H1 (cell line): ENCODE measurements around the gene SMG5. TPM values are rescaled to one million over a fixed set of nuclear protein-coding genes. Genes with fewer than 3 reads are reported as not detected.

Experiments used
- EGR1 ChIP-seq: IDR thresholded peaks from 2 replicates; pipeline ENCODE4 v1.6.1; 2011; ENCODE audit warnings: low read depth, low read length, borderline replicate concordance
- JUN ChIP-seq: IDR thresholded peaks from 2 replicates; pipeline ENCODE4 v1.6.1; 2011; ENCODE audit warnings: low read depth, mild to moderate bottlenecking, improper control_type of control experiment, low read length
- KDM4A ChIP-seq: IDR thresholded peaks from one replicate; pipeline ENCODE4 v1.7.1; 2012; ENCODE audit warnings: low read depth, mild to moderate bottlenecking, moderate library complexity, low read length, inconsistent platforms; ENCODE audit not compliant: severe bottlenecking
- MAFK ChIP-seq: IDR thresholded peaks from 2 replicates; pipeline ENCODE4 v1.6.1; 2012; ENCODE audit warnings: low read depth, mild to moderate bottlenecking, improper control_type of control experiment, low read length
- NRF1 ChIP-seq: IDR thresholded peaks from 2 replicates; pipeline ENCODE4 v1.6.1; 2011; ENCODE audit warnings: mild to moderate bottlenecking, low read depth, low read length, improper control_type of control experiment
- RBBP5 ChIP-seq: IDR thresholded peaks from 2 replicates; pipeline ENCODE4 v1.7.1; 2012; ENCODE audit warnings: low read depth, mild to moderate bottlenecking, inconsistent platforms, low read length, moderate library complexity, borderline replicate concordance
- RFX5 ChIP-seq: IDR thresholded peaks from 2 replicates; pipeline ENCODE4 v1.6.1; 2011; ENCODE audit warnings: low read depth, low read length, improper control_type of control experiment, borderline replicate concordance
- YY1 ChIP-seq: IDR thresholded peaks from 2 replicates; pipeline ENCODE4 v1.6.1; 2011; ENCODE audit warnings: low read depth, mild to moderate bottlenecking, low read length
- polyA plus RNA-seq, 7 experiments: library from polyadenylated mRNA; depleted of rRNA in 3 of 7; stranded (reverse) in 5 of 7; unstranded in 2 of 7; fragments of >200 nt in 5 of 7; fragments of 200-250 nt in 2 of 7; gene quantifications; 1 replicate in 5 of 7; 2 replicates in 1 of 7; 4 replicates in 1 of 7; pipeline versions ENCODE4 v1.2.1 to v1.2.3, GENCODE V29; 2011 to 2013; ENCODE audit warnings: missing spikeins in 2 of 7, mixed read lengths in 2 of 7
- total RNA-seq: library from RNA; stranded (reverse); fragmentation: NEBNext Ultra II Directional; extraction: Animal tissue kit (Norgen Biotek cat#: 25700); gene quantifications from 2 replicates; pipeline ENCODE4 v1.2.1, GENCODE V29; 2021
- TF ChIP-seq, protein P1 (sequence below): fragments of 300-600 bp; sonication (generic); IDR thresholded peaks from 2 replicates; pipeline ENCODE4 v1.7.1; 2012; ENCODE audit warnings: low read length, moderate library complexity, mild to moderate bottlenecking, inconsistent platforms; ENCODE audit not compliant: insufficient replicate concordance
- TF ChIP-seq, protein P2 (sequence below): IDR thresholded peaks from 2 replicates; pipeline ENCODE4 v1.6.1; 2012; ENCODE audit warnings: inconsistent platforms
- TF ChIP-seq, protein P3 (sequence below): IDR thresholded peaks from 2 replicates; pipeline ENCODE4 v1.6.1; 2012; ENCODE audit warnings: inconsistent platforms

Gene SMG5
- total and polyA plus RNA-seq, 2 of the 8 experiments (the other 6 are each of a cell fraction or from before 2014, with no cell fraction given), result 32.7 to 98.0 TPM

DNA sequence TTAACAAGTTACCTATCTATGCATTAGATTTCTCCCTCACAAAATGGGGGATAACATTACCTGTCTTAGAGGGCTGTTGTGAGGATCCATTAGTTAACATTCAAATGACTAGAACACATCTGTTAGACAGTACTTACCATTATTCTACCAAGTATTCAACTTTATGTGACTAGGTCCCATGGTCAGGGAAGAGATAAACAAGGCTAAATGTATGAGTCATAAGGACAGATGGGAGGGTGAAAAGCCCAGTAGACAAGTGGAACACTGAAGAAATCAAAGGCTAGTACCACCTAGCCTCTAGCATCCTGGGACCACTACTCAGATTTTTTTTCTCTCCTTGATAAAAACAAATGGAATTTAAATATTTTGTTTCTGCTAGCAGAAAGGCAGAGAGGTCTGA is 25.5 kb upstream of the SMG5 start (continued):
- TF ChIP-seq, protein P1, sequence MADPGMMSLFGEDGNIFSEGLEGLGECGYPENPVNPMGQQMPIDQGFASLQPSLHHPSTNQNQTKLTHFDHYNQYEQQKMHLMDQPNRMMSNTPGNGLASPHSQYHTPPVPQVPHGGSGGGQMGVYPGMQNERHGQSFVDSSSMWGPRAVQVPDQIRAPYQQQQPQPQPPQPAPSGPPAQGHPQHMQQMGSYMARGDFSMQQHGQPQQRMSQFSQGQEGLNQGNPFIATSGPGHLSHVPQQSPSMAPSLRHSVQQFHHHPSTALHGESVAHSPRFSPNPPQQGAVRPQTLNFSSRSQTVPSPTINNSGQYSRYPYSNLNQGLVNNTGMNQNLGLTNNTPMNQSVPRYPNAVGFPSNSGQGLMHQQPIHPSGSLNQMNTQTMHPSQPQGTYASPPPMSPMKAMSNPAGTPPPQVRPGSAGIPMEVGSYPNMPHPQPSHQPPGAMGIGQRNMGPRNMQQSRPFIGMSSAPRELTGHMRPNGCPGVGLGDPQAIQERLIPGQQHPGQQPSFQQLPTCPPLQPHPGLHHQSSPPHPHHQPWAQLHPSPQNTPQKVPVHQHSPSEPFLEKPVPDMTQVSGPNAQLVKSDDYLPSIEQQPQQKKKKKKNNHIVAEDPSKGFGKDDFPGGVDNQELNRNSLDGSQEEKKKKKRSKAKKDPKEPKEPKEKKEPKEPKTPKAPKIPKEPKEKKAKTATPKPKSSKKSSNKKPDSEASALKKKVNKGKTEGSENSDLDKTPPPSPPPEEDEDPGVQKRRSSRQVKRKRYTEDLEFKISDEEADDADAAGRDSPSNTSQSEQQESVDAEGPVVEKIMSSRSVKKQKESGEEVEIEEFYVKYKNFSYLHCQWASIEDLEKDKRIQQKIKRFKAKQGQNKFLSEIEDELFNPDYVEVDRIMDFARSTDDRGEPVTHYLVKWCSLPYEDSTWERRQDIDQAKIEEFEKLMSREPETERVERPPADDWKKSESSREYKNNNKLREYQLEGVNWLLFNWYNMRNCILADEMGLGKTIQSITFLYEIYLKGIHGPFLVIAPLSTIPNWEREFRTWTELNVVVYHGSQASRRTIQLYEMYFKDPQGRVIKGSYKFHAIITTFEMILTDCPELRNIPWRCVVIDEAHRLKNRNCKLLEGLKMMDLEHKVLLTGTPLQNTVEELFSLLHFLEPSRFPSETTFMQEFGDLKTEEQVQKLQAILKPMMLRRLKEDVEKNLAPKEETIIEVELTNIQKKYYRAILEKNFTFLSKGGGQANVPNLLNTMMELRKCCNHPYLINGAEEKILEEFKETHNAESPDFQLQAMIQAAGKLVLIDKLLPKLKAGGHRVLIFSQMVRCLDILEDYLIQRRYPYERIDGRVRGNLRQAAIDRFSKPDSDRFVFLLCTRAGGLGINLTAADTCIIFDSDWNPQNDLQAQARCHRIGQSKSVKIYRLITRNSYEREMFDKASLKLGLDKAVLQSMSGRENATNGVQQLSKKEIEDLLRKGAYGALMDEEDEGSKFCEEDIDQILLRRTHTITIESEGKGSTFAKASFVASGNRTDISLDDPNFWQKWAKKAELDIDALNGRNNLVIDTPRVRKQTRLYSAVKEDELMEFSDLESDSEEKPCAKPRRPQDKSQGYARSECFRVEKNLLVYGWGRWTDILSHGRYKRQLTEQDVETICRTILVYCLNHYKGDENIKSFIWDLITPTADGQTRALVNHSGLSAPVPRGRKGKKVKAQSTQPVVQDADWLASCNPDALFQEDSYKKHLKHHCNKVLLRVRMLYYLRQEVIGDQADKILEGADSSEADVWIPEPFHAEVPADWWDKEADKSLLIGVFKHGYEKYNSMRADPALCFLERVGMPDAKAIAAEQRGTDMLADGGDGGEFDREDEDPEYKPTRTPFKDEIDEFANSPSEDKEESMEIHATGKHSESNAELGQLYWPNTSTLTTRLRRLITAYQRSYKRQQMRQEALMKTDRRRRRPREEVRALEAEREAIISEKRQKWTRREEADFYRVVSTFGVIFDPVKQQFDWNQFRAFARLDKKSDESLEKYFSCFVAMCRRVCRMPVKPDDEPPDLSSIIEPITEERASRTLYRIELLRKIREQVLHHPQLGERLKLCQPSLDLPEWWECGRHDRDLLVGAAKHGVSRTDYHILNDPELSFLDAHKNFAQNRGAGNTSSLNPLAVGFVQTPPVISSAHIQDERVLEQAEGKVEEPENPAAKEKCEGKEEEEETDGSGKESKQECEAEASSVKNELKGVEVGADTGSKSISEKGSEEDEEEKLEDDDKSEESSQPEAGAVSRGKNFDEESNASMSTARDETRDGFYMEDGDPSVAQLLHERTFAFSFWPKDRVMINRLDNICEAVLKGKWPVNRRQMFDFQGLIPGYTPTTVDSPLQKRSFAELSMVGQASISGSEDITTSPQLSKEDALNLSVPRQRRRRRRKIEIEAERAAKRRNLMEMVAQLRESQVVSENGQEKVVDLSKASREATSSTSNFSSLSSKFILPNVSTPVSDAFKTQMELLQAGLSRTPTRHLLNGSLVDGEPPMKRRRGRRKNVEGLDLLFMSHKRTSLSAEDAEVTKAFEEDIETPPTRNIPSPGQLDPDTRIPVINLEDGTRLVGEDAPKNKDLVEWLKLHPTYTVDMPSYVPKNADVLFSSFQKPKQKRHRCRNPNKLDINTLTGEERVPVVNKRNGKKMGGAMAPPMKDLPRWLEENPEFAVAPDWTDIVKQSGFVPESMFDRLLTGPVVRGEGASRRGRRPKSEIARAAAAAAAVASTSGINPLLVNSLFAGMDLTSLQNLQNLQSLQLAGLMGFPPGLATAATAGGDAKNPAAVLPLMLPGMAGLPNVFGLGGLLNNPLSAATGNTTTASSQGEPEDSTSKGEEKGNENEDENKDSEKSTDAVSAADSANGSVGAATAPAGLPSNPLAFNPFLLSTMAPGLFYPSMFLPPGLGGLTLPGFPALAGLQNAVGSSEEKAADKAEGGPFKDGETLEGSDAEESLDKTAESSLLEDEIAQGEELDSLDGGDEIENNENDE, result no peak
- TF ChIP-seq, protein P2, sequence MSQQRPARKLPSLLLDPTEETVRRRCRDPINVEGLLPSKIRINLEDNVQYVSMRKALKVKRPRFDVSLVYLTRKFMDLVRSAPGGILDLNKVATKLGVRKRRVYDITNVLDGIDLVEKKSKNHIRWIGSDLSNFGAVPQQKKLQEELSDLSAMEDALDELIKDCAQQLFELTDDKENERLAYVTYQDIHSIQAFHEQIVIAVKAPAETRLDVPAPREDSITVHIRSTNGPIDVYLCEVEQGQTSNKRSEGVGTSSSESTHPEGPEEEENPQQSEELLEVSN, result no peak
- TF ChIP-seq RBBP5, result no peak
- TF ChIP-seq NRF1, result no peak
- TF ChIP-seq MAFK, result no peak
- no peak for TF ChIP-seq EGR1
- no peak for TF ChIP-seq YY1
- no peak for TF ChIP-seq RFX5
- TF ChIP-seq KDM4A, result no peak
- no peak for TF ChIP-seq JUN
- TF ChIP-seq, protein P3, sequence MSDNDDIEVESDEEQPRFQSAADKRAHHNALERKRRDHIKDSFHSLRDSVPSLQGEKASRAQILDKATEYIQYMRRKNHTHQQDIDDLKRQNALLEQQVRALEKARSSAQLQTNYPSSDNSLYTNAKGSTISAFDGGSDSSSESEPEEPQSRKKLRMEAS, result no peak
